ENCODE measurements around the gene DDX47.

The DDX47 gene

DNA sequence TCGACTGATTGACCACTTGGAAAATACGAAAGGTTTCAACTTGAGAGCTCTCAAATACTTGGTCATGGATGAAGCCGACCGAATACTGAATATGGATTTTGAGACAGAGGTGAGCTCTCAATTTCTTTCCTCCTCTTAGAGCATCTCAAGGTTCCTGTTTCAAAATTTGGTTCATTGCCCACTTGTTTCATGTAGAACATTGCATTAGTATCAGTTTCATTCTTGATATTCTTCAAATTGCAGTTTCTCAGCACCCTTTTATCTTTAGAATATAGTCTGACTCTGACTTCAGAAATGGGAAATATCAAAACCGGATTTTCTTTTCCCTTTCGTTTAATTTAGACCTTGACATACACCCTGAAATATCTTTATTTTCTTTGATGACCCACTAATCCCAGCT, 8.8 kb downstream of the DDX47 start:
- no peak for DNase-seq (ENCODE audit: low spot score)
- H3K27ac ChIP-seq: no peak overlapping the region
- H3K4me3 ChIP-seq: no peak overlapping the region
- TF ChIP-seq, protein P1, sequence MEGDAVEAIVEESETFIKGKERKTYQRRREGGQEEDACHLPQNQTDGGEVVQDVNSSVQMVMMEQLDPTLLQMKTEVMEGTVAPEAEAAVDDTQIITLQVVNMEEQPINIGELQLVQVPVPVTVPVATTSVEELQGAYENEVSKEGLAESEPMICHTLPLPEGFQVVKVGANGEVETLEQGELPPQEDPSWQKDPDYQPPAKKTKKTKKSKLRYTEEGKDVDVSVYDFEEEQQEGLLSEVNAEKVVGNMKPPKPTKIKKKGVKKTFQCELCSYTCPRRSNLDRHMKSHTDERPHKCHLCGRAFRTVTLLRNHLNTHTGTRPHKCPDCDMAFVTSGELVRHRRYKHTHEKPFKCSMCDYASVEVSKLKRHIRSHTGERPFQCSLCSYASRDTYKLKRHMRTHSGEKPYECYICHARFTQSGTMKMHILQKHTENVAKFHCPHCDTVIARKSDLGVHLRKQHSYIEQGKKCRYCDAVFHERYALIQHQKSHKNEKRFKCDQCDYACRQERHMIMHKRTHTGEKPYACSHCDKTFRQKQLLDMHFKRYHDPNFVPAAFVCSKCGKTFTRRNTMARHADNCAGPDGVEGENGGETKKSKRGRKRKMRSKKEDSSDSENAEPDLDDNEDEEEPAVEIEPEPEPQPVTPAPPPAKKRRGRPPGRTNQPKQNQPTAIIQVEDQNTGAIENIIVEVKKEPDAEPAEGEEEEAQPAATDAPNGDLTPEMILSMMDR (IDR thresholded peaks at IDR 0.05): no peak

DNA sequence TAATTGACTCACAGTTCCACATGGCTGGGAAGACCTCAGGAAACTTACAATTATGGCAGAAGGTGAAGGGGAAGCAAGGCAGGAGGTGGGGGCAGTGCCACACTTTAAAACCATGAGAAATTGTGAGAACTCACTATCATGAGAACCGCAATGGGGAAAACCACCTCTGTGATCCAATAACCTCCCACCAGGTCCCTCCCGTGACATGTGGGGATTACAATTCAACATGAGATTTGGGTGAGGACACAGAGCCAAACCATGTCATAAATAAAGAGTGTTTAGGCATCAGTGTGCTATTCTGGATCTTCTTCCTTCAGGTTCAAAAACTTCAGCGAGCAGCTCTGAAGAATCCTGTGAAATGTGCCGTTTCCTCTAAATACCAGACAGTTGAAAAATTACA, 9.7 kb downstream of the DDX47 start:
- no peak overlapping the region for H3K27ac ChIP-seq
- TF ChIP-seq, protein P1 (IDR thresholded peaks at IDR 0.05): no peak
- DNase-seq (ENCODE audit: low spot score): no peak

DNA sequence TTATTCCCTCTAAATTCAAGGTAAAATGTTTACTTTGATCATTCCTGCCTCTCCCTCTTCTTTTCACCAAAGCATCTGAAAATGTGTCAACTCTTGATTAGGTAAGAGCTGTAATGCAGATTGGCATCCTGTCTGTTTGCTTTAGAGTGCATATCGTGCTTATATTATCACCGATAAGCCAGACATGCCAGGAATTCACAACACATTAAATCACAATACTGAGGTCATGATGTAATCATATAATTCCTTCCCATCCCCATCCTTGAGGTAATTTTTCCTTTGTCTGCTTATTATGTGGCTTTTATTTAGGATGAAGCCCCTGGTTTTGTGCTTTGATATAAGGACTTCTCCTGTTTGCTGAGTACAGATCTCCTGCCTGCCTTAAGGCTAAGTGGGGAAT, 10.2 kb downstream of the DDX47 start:
- no peak overlapping the region for H3K27ac ChIP-seq
- TF ChIP-seq, protein P1 (IDR thresholded peaks at IDR 0.05): no peak
- DNase-seq (ENCODE audit: low spot score): no peak
- no peak overlapping the region for H3K4me3 ChIP-seq

More for the DNA sequence above, 9.7 kb downstream of the DDX47 start:
- no peak overlapping the region for H3K4me3 ChIP-seq

DNA sequence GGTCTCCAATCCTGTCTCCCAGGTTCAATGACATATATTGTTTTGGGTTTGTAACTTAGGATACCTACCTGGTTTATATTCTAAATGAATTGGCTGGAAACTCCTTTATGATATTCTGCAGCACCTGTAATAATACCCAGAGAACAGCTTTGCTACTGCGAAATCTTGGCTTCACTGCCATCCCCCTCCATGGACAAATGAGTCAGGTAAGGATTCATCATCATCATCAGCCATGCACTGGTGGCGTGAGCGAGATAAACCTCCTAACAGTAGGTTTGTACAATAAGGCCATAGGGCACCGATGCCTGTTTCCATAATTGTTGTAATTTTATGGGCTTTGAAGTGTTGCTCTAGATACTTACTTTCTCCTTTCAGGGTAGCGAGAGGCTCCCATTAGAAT, 10.7 kb downstream of the DDX47 start:
- Histone ChIP-seq H3K27ac (no peak overlapping the region), H3K4me3 (no peak overlapping the region)
- no peak for DNase-seq (ENCODE audit: low spot score)
- TF ChIP-seq, protein P1 (IDR thresholded peaks at IDR 0.05): no peak

DNA sequence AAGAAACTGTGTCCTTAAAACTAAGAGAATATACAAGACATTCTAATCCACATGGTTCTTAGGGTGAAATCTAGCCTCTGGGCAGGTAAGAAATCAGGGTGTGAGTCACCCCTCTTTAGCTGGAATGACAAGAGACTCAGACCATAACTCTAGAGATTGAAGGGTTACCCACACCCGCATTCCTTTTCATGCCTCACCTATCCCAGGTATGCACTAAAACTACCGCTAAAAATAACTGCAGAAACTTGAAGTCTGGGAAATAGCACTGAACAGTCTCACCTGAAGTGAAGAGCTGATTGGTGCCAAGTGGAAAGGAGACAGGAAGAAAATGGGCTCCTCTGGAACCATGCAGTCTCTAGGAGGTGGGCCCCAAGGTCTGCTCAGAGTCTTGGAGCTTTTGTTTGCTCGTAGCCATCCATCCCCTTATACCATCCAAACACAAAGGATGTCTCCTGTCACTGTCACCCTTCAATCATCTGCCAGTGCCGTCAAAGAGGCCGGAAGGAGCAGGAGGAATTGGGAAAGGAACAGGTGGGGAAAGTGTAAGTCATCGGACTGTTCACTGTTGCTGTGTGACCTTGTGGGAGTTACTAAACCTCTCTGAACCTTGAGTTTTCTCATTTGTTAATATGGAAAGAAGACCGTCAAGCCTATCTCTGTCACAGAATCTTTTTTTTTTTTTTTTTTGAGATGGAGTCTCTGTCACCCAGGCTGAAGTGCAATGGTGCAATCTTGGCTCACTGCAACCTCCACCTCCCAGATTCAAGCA, 22.4 kb downstream of the DDX47 start:
- no peak for DNase-seq (ENCODE audit: low spot score)
- TF ChIP-seq, protein P1 (IDR thresholded peaks at IDR 0.05): no peak
- Histone ChIP-seq H3K4me3 (no peak overlapping the region), H3K27ac (no peak overlapping the region)

DNA sequence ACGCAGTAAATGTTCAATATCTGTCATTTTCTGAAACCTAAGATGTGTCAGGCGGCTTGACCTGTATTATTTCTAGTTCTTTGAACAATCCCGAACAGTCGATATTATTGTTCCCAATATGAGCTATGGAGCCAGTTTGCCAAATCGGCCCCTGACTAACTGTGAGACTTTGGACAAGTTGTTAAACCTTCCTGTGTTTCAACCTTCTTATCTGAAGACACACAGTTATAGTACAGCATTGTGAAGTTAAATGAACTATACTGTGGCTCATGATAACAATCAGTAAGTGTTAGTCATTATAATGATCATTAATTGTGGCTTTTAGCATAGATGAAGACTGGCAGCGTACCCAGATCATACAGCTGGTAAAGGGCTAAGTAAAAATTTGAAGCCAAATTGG, 23.4 kb downstream of the DDX47 start:
- Histone ChIP-seq H3K4me3 (no peak overlapping the region), H3K27ac (no peak overlapping the region)
- no peak for DNase-seq (ENCODE audit: low spot score)
- TF ChIP-seq, protein P1 (IDR thresholded peaks at IDR 0.05): no peak
